NK-92 (cell line): ENCODE data around the gene AREG.
A peak's percentile ranks its signal among the peaks of the same experiment; 100 is the strongest.
"Not testable (repeated sequence)": the region's sequence is repeated elsewhere in the genome, so short reads cannot be mapped to it uniquely, and the experiment has no call there.

Source experiments
- DNase-seq: peaks from one replicate; lab custom pipeline; 2025; ENCODE audit not compliant: unreplicated experiment; lab: John Stamatoyannopoulos, UW

The AREG gene, protein sequence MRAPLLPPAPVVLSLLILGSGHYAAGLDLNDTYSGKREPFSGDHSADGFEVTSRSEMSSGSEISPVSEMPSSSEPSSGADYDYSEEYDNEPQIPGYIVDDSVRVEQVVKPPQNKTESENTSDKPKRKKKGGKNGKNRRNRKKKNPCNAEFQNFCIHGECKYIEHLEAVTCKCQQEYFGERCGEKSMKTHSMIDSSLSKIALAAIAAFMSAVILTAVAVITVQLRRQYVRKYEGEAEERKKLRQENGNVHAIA

GRCh38 chr4:74444891-74445642 lies at the start of gene AREG:
Gene AREG, plus strand, starts transcription at chr4:74445136. Its CDS starts 210 bp downstream, at chr4:74445346.
- peak; percentile 46 for DNase-seq

DNA sequence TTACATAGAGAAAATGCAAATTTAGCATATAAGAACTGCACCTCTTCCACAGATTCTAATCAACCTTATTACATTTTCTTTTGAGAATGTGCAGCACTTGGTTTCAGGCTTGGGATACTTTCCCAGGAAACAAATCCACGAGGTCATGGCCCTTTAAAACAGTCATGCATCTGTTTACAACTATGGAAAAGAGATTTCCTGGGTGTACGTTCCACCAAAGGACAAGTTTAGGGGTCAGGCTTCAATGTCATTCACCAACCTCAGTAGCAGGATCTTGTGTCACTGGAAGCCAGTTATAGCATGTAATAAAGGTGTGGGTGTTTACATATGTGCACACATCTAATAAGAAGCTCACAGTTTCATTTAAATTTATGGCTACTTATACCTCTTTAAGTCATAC lies 49.3 kb upstream of the AREG start:
- no peak for DNase-seq

- DNase-seq = no peak
Observed at GRCh38 chr4:74397748-74398426, 47.0 kb upstream of the AREG start.

DNA sequence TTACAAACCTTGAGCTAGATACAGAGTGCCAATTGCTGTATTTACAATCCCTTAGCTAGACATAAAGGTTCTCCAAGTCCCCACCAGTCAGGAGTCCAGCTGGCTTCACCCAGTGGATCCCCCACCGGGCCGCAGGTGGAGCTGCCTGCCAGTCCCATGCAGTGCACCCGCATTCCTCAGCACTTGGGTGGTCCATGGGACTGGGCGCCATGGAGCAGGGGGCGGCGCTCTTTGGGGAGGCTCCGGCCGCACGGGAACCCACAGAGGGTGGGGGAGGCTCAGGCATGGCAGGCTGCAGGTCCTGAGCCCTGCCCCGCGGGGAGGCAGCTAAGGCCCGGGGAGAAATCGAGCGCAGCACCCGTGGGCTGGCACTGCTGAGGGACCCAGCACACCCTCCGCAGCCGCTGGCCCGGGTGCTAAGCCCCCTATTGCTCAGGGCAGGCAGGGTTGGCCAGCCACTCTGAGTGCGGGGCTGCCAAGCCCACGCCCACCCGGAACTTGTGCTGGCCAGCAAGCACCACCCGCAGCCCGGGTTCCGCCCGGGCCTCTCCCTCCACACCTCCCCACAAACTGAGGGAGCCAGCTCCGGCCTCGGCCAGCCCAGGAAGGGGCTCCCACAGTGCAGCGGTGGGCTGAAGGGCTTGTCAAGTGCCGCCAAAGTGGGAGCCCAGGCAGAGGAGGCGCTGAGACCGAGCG lies 45.9 kb upstream of the AREG start:
- not testable (repeated sequence) for DNase-seq

DNA sequence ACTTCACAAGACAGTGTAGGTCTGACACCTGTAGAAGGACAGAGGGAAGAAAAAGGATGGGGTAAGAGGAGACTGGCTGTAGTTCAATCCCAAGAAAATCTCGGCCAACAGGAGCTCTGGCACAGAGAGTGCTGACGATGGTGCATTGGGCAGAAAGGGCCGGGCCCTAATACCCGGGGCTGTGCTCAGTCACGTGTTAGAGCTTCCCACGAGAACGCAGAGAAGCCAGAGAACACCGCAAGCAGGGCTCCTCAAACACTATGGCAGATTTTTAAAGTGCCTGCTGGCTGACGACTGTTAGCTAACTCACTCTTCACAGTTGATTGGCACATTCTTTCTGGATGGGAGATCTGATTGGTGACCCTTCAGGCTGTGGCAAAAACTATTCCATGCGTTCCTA lies 44.5 kb upstream of the AREG start:
- no peak for DNase-seq

DNA sequence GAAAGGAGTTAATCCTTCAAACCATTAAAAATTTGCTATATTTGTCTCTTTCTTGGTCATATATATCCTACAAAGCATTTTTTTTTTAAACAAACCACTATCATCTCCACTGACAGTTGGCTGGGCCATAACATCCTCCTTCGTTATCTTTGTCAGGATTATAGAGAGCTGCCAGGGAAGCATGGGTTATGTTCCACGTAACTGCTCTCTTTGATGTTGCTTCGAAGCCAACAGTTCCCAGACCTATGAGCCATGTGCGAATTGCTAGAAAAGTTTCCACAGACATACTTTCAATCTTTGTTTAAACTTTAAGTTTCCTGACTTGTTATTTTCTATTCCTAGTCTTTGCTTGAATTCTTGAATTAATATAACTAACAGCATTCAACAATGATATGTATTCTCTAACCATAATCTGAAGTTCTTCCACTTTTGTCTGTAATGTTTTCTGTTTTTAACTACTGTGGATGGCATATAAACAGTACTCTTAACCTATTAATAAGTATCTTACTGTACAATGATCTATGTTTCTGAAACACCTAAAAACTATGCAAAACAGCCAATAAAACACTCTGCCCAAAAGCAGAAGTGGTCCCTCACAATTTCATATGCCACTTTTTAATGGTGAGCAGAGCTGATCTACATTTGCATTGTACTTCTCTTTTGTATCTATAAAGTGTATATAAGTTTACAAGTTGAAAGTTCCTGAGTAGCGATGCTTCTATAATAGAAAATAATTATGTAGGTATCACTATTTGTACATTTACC lies 42.1 kb upstream of the AREG start:
- DNase-seq = no peak

DNA sequence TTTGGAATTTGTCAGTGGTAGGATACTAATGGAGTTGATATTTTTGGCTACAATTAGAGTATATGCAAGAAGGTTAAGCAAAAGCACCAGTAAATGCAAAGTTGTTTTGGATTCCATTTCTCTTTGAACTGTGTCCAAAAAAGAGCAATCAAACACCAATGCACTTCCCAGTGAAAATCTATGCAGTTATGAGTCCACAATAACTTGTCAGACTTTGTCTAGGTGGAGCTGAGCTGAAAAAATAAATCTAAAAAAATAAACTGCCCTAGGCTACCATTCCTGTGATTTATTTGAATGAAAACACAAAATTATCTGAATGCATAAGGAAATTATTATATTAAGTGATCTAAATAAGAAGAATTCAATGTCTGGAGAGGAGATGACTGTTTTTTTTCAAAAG lies 37.0 kb upstream of the AREG start:
- no peak for DNase-seq

GRCh38 chr4:74408639-74409038 lies 36.3 kb upstream of the AREG start:
- no peak for DNase-seq

DNA sequence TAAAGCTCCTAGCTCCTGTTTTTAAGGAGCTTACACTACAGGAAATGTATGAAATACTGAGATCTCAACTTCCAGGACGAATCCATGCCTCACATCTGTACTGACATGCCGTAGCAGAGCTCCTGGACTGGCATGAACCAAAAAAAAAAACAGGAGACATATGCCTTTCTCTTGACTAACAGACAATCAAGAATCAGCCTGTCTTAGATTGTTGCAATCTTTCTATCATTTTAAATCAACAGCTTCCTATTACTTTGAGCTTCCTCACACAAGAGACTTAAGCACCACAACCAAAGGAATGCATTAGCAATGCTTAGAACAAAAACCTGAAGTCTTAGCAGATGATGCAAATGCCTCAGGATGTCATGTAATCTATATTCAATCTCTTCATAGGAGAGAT lies 34.7 kb upstream of the AREG start:
- DNase-seq = no peak

GRCh38 chr4:74412225-74412624 lies 32.7 kb upstream of the AREG start:
- DNase-seq = no peak

DNA sequence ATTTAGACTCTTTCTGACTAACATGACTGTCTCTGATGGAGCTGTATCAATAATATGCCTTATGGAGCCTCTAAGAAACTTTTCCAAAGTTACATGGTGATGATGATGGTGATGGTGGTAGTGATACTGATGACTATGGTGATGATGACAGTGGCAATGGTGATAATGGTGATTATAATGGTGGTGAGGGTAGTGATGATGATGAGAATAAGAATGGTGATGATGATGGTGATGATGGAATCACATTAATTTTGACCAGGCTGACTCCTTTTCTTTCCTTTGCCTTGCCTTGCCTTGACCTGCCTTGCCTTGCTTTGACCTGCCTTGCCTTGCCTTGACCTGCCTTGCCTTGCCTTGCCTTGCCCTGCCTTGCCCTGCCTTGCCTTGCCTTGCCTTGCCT lies 31.7 kb upstream of the AREG start:
- no peak for DNase-seq

DNA sequence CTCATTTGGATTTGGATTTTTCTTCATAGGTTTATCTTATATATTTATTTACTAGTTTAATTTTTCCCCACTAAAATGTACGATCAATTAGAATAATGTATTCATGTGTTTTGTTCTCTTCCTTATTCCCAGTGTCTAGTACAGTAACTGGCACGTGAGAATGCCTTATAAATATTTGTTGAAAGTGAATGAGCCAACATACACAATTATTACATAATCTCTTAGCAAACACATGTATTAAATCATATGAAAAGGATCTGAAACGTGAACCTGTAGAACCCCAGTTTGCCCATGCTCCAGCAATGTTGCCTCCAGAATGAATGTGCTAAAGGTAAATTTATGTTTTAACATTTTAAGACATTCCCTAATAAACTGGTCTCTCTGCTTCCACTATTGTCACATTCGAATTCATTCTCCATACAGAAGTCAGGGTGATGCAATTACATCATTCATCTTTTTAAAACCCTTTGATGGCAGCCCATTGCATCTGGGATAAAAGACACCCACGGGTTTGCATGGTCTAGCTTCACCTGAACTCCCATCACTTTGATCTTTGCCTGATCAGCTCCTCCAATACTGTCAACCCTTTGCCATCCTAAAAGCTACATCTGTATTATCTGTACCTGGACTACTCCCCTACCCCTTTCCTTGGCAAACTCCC lies 30.7 kb upstream of the AREG start:
- DNase-seq = no peak

- no peak for DNase-seq
Observed at GRCh38 chr4:74415602-74416300, 29.2 kb upstream of the AREG start.

DNA sequence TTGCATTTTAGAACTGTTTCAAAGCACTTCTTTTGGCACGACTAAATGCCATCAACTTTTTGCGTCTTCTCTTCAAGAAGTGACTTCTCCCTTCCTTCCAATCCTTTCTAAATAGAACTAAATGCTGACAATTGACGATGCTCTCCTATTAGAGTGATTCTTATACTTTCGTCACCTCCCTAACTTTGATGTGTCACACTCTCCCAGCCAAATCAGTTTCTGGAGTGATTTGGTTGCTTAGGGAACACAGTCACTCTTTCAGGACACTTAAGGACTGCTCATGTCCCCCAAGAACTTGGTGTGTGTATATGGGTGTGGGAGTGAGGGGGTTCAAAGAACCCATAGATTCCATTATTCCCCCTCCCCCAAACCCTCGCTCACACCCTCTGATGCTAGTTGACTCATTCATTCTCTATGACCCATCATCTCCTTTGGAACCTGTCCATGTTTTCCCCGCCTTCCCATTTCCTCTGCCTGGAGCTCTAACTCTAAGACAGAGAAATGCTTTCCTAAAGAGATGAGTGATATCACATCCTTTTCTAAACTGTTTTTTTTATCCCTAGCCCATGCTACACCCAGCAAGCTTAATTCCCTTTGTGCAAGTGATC lies 26.8 kb upstream of the AREG start:
- DNase-seq = no peak

- no peak for DNase-seq
Observed at GRCh38 chr4:74420863-74421262, 24.1 kb upstream of the AREG start.

GRCh38 chr4:74423104-74423503 lies 21.8 kb upstream of the AREG start:
- DNase-seq = no peak

GRCh38 chr4:74424111-74424510 lies 20.8 kb upstream of the AREG start:
- DNase-seq = no peak

DNA sequence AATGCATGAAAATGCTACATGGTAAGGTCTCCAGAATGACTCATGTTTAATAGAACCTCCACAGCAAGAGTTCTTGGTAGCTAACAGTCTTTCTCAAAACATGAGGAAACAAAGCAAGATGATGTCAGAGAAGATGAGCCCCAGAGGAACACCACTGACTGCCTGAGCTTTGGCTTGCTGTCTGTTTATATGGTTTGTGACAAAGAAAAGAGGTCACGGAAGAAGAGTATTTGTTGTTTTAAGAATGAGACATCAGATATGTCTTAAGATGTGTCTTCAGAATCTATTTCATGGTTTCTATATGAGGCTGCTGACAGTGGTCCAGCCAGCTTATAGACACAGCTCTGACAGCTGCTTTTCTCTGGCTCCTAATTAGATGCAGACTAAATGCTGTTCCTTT lies 18.8 kb upstream of the AREG start:
- DNase-seq = no peak

DNA sequence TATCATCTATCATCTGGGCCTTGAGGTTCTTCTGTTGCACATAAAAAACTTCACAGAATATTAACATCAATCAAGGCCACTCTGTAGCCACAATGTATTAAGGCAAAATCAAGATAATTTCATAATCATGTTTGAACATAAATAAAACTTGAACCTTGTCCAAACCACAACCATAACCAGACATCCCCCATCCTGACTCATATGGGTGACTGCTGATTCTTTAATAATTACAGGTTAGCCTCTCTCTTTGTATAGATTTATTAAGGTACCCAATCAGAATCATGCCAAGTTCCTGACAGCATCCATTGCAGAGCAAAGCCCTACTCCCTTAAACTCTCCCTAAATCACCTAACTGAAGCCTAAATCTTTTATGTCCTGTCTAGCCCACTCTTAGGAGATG lies 16.7 kb upstream of the AREG start:
- DNase-seq = no peak
